Mesodermal cell (in vitro differentiated cells): ENCODE measurements around the gene MT1HL1.
A peak's percentile ranks its signal among the peaks of the same experiment; 100 is the strongest.

ENCODE experiments used
- H3K27ac ChIP-seq: 2 replicates; pipeline ENCODE4 v1.7.0; 2013; ENCODE audit warnings: mild to moderate bottlenecking, low read depth, low read length, moderate library complexity; ENCODE audit not compliant: severe bottlenecking
- H3K36me3 ChIP-seq: 2 replicates; pipeline ENCODE4 v1.7.1; 2013; ENCODE audit warnings: mild to moderate bottlenecking, low read length, moderate library complexity; ENCODE audit not compliant: control insufficient read depth, insufficient read depth
- H3K4me1 ChIP-seq: one replicate; pipeline ENCODE4 v1.7.1; 2013; ENCODE audit warnings: mild to moderate bottlenecking, low read length; ENCODE audit not compliant: insufficient read depth, control insufficient read depth, poor library complexity, severe bottlenecking
- H3K4me3 ChIP-seq: 2 replicates; pipeline ENCODE4 v1.7.0; 2013; ENCODE audit warnings: low read length, control low read depth, mild to moderate bottlenecking; ENCODE audit not compliant: insufficient read depth, poor library complexity, severe bottlenecking; ENCODE audit errors: extremely low read depth
- H3K9me3 ChIP-seq: 2 replicates; pipeline ENCODE4 v1.7.1; 2013; ENCODE audit warnings: mild to moderate bottlenecking, low read length, moderate library complexity; ENCODE audit not compliant: control insufficient read depth
- WGBS, 2 experiments: methylation state at CpG; one replicate each; pipeline ENCODE4 v1.1.5; 2013; ENCODE audit warnings: missing lambda C conversion rate in 2 of 2; ENCODE audit not compliant: insufficient coverage in 2 of 2; 5-methylcytosine and 5-hydroxymethylcytosine counted together

MT1HL1 gene

DNA sequence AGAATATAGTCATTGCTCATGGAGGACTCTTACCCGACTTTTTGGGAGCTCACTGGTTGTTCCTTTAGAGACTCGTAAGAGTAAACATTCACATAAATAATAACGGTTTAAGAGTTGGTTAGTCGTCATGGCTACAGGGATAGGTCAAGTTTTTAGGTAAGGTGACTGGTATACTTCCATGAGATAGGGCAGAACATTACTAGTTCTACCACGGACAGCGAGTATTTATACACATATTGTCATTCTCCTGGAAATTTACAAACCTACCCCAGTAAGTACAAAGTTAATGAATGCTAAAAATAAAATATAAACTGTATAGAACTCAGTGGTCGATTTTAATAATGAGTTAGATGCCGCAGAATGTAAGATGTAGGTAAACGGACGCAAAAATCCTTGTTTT is 36.6 kb upstream of the MT1HL1 start:
- Histone ChIP-seq H3K9me3 (no peaks in the 10 kb centered on the region), H3K4me3 (no peak overlapping the region), H3K27ac (no peak overlapping the region), H3K4me1 (peaks cover 13% of the 10 kb centered on the region), H3K36me3 (no peaks in the 10 kb centered on the region)
- WGBS, 2 experiments: 84 to 100% methylated on average over 2 to 8 of the region's 10 CpGs

DNA sequence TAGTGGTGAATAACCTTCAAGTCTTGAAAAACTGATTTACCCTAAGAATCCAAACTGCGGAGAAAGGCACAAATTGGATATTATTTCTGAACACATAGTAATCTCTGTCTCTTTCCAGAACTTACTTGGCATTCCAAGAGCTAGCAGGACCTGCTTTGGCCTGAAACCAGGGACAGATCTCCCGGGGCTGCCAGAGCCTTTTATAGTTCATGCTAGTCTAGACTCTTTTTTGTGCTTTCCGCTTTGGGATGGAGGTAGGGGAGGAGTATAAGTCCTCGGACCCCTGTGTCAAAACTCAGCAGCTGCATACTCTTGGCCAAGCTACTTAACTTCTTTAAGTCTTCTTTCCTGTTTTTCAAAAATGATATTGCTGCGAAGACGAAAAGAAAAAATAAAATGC is 34.0 kb upstream of the MT1HL1 start:
- H3K4me1 ChIP-seq: peaks cover 6% of the 10 kb centered on the region
- no peaks in the 10 kb centered on the region for H3K36me3 ChIP-seq
- WGBS, 2 experiments: 93 to 96% methylated on average over 3 of the region's 6 CpGs
- H3K27ac ChIP-seq: no peak overlapping the region
- no peak overlapping the region for H3K4me3 ChIP-seq
- H3K9me3 ChIP-seq: no peaks in the 10 kb centered on the region

DNA sequence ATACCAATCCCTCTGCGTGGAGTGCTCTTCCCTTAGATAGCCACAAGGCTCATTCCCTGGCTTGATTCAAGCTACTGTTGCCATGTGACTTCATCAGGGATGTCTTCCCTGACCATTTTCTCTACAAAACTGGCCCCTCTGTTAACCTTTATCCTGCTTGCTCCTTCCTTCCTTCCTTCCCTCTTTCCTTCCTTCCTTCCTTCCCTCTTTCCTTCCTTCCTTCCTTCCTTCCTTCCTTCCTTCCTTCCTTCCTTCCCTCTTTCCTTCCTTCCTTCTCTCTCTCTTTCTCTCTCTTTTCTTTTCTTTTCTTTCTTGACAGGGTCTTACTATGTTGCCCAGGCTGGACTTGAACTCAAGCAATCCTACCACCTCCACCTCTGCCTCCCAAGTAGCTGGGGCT is 31.5 kb upstream of the MT1HL1 start:
- Histone ChIP-seq H3K36me3 (no peaks in the 10 kb centered on the region), H3K9me3 (no peaks in the 10 kb centered on the region), H3K4me1 (peaks cover 17% of the 10 kb centered on the region), H3K4me3 (no peak overlapping the region), H3K27ac (no peak overlapping the region)
- WGBS, 2 experiments: 100% methylated on average over 1 of the region's 1 CpG

DNA sequence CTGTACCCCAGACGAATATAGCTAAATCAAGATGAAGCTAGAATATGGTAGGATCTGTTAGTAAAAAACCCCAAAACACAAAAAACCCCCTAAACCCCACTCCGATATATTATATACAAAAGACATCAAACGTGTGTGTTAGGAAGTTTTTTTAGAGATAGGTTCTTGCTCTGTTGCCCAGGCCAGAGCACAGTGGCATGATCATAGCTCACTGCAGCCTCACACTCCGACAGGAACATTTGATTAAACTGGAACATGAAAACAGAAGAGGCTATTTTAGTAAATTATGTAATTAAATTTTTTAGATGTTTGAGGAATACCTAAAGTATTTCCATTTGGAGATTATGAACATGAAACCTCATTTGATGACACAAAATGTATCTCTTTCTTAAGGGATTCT is 29.6 kb upstream of the MT1HL1 start:
- Histone ChIP-seq H3K27ac (no peak overlapping the region), H3K36me3 (no peaks in the 10 kb centered on the region), H3K4me1 (peaks cover 17% of the 10 kb centered on the region), H3K4me3 (no peak overlapping the region), H3K9me3 (no peaks in the 10 kb centered on the region)
- WGBS, 2 experiments: no CpG with 5 or more reads among the region's 4 CpGs

DNA sequence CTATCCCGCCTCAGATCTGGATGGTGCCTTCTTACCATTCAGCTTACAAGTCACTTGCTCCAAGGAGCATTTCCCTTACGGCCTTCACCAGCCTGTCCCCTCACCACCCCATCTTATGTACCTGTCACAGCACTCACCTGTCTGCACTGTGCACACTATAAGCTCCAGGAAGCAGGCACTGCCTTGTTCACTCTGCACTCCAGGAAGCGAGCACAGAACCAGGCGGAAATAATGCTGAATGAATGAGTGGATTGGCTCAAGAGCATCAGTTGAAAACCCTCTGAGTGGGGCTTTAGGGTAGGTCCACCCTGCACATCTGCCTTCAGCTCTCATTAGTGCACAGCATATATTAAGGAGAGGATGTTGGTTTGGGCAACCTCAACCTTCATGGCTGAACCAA is 28.8 kb upstream of the MT1HL1 start:
- no peak overlapping the region for H3K27ac ChIP-seq
- no peaks in the 10 kb centered on the region for H3K9me3 ChIP-seq
- no peaks in the 10 kb centered on the region for H3K36me3 ChIP-seq
- 93 to 96% methylated on average over 3 to 4 of the region's 4 CpGs for WGBS, 2 experiments
- H3K4me1 ChIP-seq: peaks cover 17% of the 10 kb centered on the region
- no peak overlapping the region for H3K4me3 ChIP-seq

DNA sequence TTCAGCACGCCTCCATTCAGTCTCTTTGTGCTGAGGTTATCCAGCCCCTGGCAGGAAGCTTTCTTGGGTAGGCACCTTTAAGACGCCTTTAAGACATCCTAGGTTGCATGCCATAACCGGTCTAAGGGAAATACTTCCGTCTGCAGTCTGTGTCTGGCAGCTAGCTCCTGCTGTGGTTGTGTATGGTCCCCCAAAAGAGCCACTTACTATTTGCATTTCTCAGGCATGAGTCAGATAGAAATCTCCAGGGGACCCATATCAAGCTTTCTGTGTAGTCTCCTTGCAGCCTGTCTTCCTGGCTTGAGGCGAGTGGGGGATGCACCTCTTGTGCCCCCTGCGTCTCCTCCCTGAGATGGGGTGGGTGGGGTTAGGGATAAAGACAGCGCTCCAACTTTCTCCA is 27.8 kb upstream of the MT1HL1 start:
- no peaks in the 10 kb centered on the region for H3K9me3 ChIP-seq
- H3K36me3 ChIP-seq: no peaks in the 10 kb centered on the region
- no peak overlapping the region for H3K4me3 ChIP-seq
- 7 to 14% methylated on average over 4 of the region's 7 CpGs for WGBS, 2 experiments
- peaks cover 17% of the 10 kb centered on the region for H3K4me1 ChIP-seq
- H3K27ac ChIP-seq: peak overlapping the region; percentile 60

DNA sequence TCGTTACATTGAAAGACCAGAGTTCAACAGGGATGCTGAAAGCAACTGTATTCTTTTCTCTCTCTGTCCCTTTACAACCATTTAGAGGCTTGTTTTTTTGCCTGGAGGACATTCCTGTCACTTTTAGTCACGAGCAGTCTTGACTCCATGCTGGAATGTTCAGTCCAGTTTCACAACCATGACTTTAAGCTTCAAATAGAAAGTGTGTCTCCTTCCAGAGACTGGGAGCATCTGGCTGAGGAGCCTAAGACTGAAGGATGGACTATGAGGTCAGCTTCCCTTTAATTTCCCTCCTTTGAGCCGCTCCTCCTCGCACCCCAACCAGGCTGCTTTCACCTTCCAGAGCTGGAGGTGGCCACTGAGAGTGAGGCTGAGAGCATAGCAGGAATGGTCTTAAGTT is 27.2 kb upstream of the MT1HL1 start:
- peak overlapping the region; percentile 60 for H3K27ac ChIP-seq
- WGBS, 2 experiments: 71 to 73% methylated on average over 2 to 3 of the region's 4 CpGs
- no peaks in the 10 kb centered on the region for H3K36me3 ChIP-seq

DNA sequence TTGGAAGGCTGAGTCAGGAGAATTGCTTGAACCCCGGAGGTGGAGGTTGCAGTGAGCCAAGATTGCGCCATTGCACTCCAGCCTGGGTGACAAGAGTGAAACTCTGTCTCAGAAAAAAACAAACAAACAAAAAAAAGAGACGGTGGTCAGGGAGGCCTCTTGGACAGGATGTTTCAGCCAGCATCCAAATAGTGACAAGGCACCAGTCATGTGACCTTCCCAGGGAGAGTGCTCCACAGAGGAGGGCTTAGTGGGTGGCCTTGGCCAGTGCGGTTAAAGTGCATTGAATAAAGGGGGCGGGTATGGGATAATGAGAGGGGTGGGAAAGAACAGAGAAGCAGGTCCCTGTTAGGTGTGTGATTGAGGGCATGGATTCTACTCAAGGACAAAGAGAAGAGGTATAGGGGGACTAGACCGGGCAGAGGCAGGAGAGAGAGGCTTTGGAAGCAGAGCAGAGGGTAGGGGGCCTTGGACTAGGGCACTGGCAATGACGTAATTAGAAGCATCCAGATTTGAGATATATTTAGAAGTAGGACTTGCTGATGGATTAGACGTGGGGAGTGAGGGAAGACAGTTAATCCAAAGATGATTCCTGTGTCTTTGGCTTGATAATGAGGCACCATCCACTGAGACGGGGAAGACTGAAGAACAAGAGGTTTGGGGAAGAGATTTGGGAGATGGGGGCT is 25.8 kb upstream of the MT1HL1 start:
- Histone ChIP-seq H3K36me3 (no peaks in the 10 kb centered on the region), H3K4me3 (no peak overlapping the region), H3K4me1 (peaks cover 11% of the 10 kb centered on the region), H3K27ac (no peak overlapping the region), H3K9me3 (no peaks in the 10 kb centered on the region)
- WGBS, 2 experiments: 85 to 87% methylated on average over 8 to 9 of the region's 9 CpGs

More for the DNA sequence above, 27.2 kb upstream of the MT1HL1 start:
- Histone ChIP-seq H3K4me1 (peaks cover 13% of the 10 kb centered on the region), H3K9me3 (no peaks in the 10 kb centered on the region), H3K4me3 (no peak overlapping the region)

DNA sequence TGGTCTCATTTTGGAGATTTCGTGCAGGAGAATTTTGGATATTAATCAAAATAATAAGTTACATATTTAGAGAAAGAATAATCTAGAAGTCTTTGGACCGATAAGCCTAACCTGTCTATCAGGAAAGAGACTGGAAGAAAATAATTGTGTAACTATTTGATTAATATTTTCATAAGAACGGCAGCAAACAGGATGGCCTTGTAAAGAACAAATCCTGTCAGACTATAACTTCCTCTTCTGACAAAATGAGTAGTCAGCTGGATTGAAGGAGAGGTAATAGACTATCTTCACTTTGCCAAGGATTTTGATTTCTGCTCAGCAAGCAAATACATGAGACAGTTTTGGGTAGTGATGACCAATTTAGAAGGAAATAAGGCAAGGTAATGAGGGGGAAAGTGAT is 25.0 kb upstream of the MT1HL1 start:
- WGBS, 2 experiments: no CpG with 5 or more reads among the region's 3 CpGs
- H3K4me3 ChIP-seq: no peak overlapping the region
- H3K27ac ChIP-seq: no peak overlapping the region
- H3K36me3 ChIP-seq: no peaks in the 10 kb centered on the region
- H3K9me3 ChIP-seq: no peaks in the 10 kb centered on the region
- H3K4me1 ChIP-seq: peaks cover 11% of the 10 kb centered on the region

DNA sequence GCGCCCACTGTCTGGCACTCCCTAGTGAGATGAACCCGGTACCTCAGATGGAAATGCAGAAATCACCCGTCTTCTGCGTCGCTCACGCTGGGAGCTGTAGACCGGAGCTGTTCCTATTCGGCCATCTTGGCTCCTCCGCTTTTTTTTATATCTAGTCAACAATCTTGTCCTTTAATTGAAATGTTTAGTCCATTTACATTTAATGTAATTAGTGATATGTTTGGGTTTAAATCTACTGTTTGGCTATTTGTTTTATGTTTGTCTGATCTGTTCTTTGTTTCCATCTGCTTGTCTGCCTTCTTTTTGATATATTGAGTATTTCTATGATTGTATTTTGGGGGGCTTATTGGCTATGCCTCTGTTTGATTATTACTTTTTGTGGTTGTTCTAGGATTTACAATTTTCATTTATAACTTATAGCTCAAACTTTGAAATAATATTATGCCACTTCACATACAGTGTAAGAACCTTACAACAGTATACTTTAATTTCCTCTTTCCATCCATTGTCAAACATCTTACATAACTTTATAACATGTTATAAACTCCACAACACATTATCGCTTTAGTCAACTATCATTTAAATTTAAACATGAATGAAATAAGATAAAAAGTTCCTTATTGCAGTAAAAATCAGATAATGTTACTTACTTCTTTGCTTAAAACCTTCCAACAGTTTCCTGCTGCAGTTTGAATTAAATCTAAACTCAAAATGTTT is 21.3 kb upstream of the MT1HL1 start:
- H3K27ac ChIP-seq: no peak overlapping the region
- no CpG with 5 or more reads among the region's 10 CpGs for WGBS, 2 experiments

DNA sequence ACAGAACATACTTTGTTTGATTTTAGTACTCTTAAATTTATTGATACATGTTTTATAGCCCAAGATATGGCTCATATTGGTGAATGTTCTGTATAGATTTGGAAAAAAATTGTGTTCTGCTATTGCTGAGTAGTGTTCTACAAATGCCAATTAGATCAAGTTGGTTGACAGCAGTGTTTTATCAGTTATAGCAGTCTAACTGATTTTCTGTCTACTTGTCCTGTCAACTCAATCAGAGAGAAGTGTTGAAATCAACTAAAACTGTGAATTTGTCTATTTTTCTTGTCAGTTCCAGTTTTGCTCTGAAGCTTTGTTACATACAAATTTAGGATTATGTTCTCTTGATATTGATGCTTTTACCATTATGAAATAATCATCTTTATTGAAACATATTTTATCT is 14.7 kb upstream of the MT1HL1 start:
- Histone ChIP-seq H3K36me3 (no peaks in the 10 kb centered on the region), H3K9me3 (no peaks in the 10 kb centered on the region), H3K4me1 (no peaks in the 10 kb centered on the region), H3K27ac (no peak overlapping the region), H3K4me3 (no peak overlapping the region)

More for the DNA sequence above, 21.3 kb upstream of the MT1HL1 start:
- no peaks in the 10 kb centered on the region for H3K9me3 ChIP-seq
- H3K36me3 ChIP-seq: no peaks in the 10 kb centered on the region
- no peaks in the 10 kb centered on the region for H3K4me1 ChIP-seq
- H3K4me3 ChIP-seq: no peak overlapping the region
